BJ (cell line): ENCODE measurements around the gene ACAD10. TPM values are rescaled to one million over a fixed set of nuclear protein-coding genes. Genes with fewer than 3 reads are reported as not detected.

Experiments used
- CTCF ChIA-PET: fragments of 350-600 bp; formaldehyde crosslinking; extraction: SDS; loops from one replicate; lab custom pipeline; 2021; ENCODE audit warnings: antibody characterized with exemption, inconsistent platforms; lab: Yijun Ruan, JAX
- POLR2A ChIA-PET: fragments of 300-600 bp; sonication (Branson Sonifier 250); formaldehyde crosslinking; extraction: SDS; loops from one replicate; lab custom pipeline; 2021; ENCODE audit warnings: antibody characterized with exemption; lab: Charles Lee
- DNase-seq: peaks from one replicate; pipeline ENCODE4 v3.0.0-alpha.2; 2011; ENCODE audit warnings: low read depth
- H3K27me3 ChIP-seq: 2 replicates; pipeline ENCODE4 v1.6.0; 2011; ENCODE audit warnings: low read length; ENCODE audit not compliant: control insufficient read depth, insufficient read depth
- H3K36me3 ChIP-seq: 2 replicates; pipeline ENCODE4 v1.5.1; 2011; ENCODE audit warnings: low read length; ENCODE audit not compliant: control insufficient read depth, insufficient read depth
- H3K4me3 ChIP-seq: 2 replicates; pipeline ENCODE4 v1.5.1; 2011; ENCODE audit warnings: low read depth, mild to moderate bottlenecking, control low read depth, low read length
- CTCF ChIP-seq: IDR thresholded peaks from 2 replicates; pipeline ENCODE4 v1.5.1; 2011; ENCODE audit warnings: low read depth, mild to moderate bottlenecking, control low read depth, inconsistent platforms, low read length, moderate library complexity; ENCODE audit not compliant: insufficient read depth
- polyA plus RNA-seq: library from polyadenylated mRNA; depleted of rRNA; stranded (reverse); fragments of >200 nt; gene quantifications from 2 replicates; pipeline ENCODE4 v1.2.3, GENCODE V29; 2011

The ACAD10 gene
- polyA plus RNA-seq, 1 experiment = 15.4 TPM

- no peak for DNase-seq
- peak within 1 kb of the TSS; percentile 73 for H3K4me3 ChIP-seq
- CTCF ChIA-PET = interaction anchor here (0.8 to 1.3 kb wide), 2 partner anchors 13 to 33 kb away, joined by 3 to 4 read pairs; no protein-coding TSS in a partner anchor
- H3K27me3 ChIP-seq = no peaks in the 10 kb centered on the region
- no peak; the same call in 1 of the 2 replicates for TF ChIP-seq CTCF
- POLR2A ChIA-PET = interaction anchor here (0.6 kb wide), 1 partner anchor 9 kb away, joined by 6 read pairs; no protein-coding TSS in a partner anchor
- H3K36me3 ChIP-seq = no peaks in the 10 kb centered on the region
These were observed 80.9 kb downstream of the ACAD10 start, which contains the start of gene ALDH2 for GRCh38 chr12:111766608-111767361. Gene ALDH2 (plus strand): TSS chr12:111766933. CDS start chr12:111766983, 50 bp downstream.

- ChIA-PET CTCF (interaction anchor here (1.9 to 2.1 kb wide), 2 partner anchors 14 to 46 kb away, joined by 8 to 9 read pairs; no protein-coding TSS in a partner anchor), POLR2A (no interaction called here)
- H3K4me3 ChIP-seq = peak overlapping the region; percentile 73
- DNase-seq = no peak
- H3K36me3 ChIP-seq = no peaks in the 10 kb centered on the region
- TF ChIP-seq CTCF = no peak
- H3K27me3 ChIP-seq = no peaks in the 10 kb centered on the region
These were observed 81.7 kb downstream of the ACAD10 start for GRCh38 chr12:111767362-111768158.

- no peaks in the 10 kb centered on the region for H3K27me3 ChIP-seq
- peak overlapping the region; percentile 73 for H3K4me3 ChIP-seq
- CTCF ChIA-PET = interaction anchor here (0.7 to 2.1 kb wide), 4 partner anchors 9 to 215 kb away, joined by 3 to 9 read pairs (median 6); no protein-coding TSS in a partner anchor
- no peak for TF ChIP-seq CTCF
- POLR2A ChIA-PET = interaction anchor here (0.6 kb wide), 1 partner anchor 556 kb away, joined by 3 read pairs; no protein-coding TSS in a partner anchor
- H3K36me3 ChIP-seq = no peaks in the 10 kb centered on the region
- DNase-seq = no peak
These were observed 82.5 kb downstream of the ACAD10 start for GRCh38 chr12:111768159-111768895.

- DNase-seq = no peak
These were observed 83.7 kb downstream of the ACAD10 start for GRCh38 chr12:111769599-111769998.

More at GRCh38 chr12:111769599-111769998, 83.7 kb downstream of the ACAD10 start:
- Histone ChIP-seq H3K4me3 (no peak overlapping the region), H3K27me3 (no peaks in the 10 kb centered on the region), H3K36me3 (no peaks in the 10 kb centered on the region)
- no peak for TF ChIP-seq CTCF
- ChIA-PET CTCF (interaction anchor here (1.1 to 1.2 kb wide), 2 partner anchors 16 to 43 kb away, joined by 3 to 6 read pairs; no protein-coding TSS in a partner anchor), POLR2A (interaction anchor here (0.6 kb wide), 1 partner anchor 56 kb away, joined by 10 read pairs; no protein-coding TSS in a partner anchor)
